Pancreas (tissue), 10 donors: ENCODE measurements around the gene MDM1. TPM values are rescaled to one million over a fixed set of nuclear protein-coding genes. Genes with fewer than 3 reads are reported as not detected.

ENCODE experiments used
- ATAC-seq, 4 donors: fragments of 200-7000 bp; cut with Tn5 transposase; one replicate each; pipeline versions ENCODE4 v1.8.0 to v1.9.1; 2020; ENCODE audit warnings: mild to moderate bottlenecking in 4 of 4, moderate library complexity in 4 of 4
- DNase-seq, 6 donors: peaks; one replicate each; pipeline ENCODE4 v3.0.0-alpha.2; 2020
- FAIRE-seq: peaks from 2 replicates; lab custom pipeline; 2012; peaks lifted over from hg19 to GRCh38; lab: Jason Lieb, UNC
- H3K27ac ChIP-seq, 4 donors: fragments of 200-600 bp; sonication (generic); 1 replicate in 3 of 4; 2 replicates in 1 of 4; pipeline versions ENCODE4 v1.5.0 to v1.8.0; 2020
- H3K27me3 ChIP-seq, 4 donors: fragments of 200-600 bp; one replicate each; pipeline ENCODE4 v1.8.0; 2021
- H3K36me3 ChIP-seq, 3 donors: fragments of 200-600 bp; sonication (generic) in 1 of 3; one replicate each; pipeline versions ENCODE4 v1.5.0 to v1.8.0; 2020 to 2021
- H3K4me1 ChIP-seq, 3 donors: fragments of 200-600 bp; one replicate each; pipeline ENCODE4 v1.8.0; 2021
- H3K4me3 ChIP-seq, 4 donors: fragments of 200-600 bp; sonication (generic) in 2 of 4; one replicate each; pipeline versions ENCODE4 v1.5.0 to v1.8.0; 2020 to 2021
- H3K9me3 ChIP-seq, 4 donors: fragments of 200-600 bp; one replicate each; pipeline ENCODE4 v1.8.0; 2021
- CTCF ChIP-seq, 4 donors: fragments of 200-600 bp; sonication (generic) in 3 of 4; IDR thresholded peaks; one replicate each; pipeline versions ENCODE4 v1.5.0 to v1.8.0; 2021; ENCODE audit warnings: antibody characterized with exemption in 4 of 4
- WGBS, 2 donors: extraction: QIAGEN DNeasy Blood & Tissue Kit; methylation state at CpG; one replicate each; pipeline ENCODE4 v1.1.7; 2013; 5-methylcytosine and 5-hydroxymethylcytosine counted together
- intact Hi-C, 3 donors: fragments of 100-400 bp; cut with DNase I; formaldehyde crosslinking; loops; one replicate each; pipeline versions ENCODE4 v1.11.1 to v1.14.2; 2022
- polyA plus RNA-seq, 2 donors: library from polyadenylated mRNA; stranded (reverse); fragments of 200-250 nt; gene quantifications; one replicate each; pipeline ENCODE4 v1.2.3, GENCODE V29; 2013
- total RNA-seq, 6 donors: library from RNA; stranded (reverse); fragmentation: NEBNext Ultra II Directional in 4 of 6; extraction: Animal tissue kit (Norgen Biotek cat#: 25700) in 4 of 6; gene quantifications; one replicate each; pipeline versions ENCODE4 v1.2.1 to v1.2.4, GENCODE V29; 2021 to 2023
- donor health status: healthy with polysubstance abuse.
- donor health status: DM: no; HTN: no; CAD: no; lungs with moderate emphysema.
- donor health status: DM: no; HTN: no; CAD: no.
- donor health status: control.
- donor health status: control.
- donor health status: Bipolar disorder and iron deficiency.
- donor health status: DM: yes; HTN: yes; CAD: no.
- donor health status: DM: no; HTN: no; CAD: no.
- donor health status: DM: no; HTN: no; CAD: no.
- donor health status: DM: yes; HTN: yes; CAD: no.

MDM1 gene
- total and polyA plus RNA-seq, 8 donors: 3.4 to 10.4 (median 5.2) TPM

- Histone ChIP-seq H3K27ac (no peak overlapping the region), H3K4me1 (no peaks in the 10 kb centered on the region), H3K9me3 (no peaks in the 10 kb centered on the region), H3K36me3 (no peaks in the 10 kb centered on the region), H3K27me3 (no peaks in the 10 kb centered on the region), H3K4me3 (no peak overlapping the region)
- DNase-seq (no peak), FAIRE-seq (no peak), ATAC-seq (no peak)
- TF ChIP-seq CTCF (IDR thresholded peaks at IDR 0.05): no peak
- WGBS, 2 donors: 77 to 87% methylated on average over 6 of the region's 6 CpGs
- intact Hi-C loops: no loop called here
Observed at GRCh38 chr12:68267892-68268396, 64.2 kb downstream of the MDM1 start.

- intact Hi-C loops: no loop called here
- Histone ChIP-seq H3K9me3 (no peaks in the 10 kb centered on the region), H3K4me3 (no peak overlapping the region), H3K36me3 (no peaks in the 10 kb centered on the region), H3K27me3 (no peaks in the 10 kb centered on the region), H3K27ac (no peak overlapping the region), H3K4me1 (no peaks in the 10 kb centered on the region)
- FAIRE-seq (no peak), DNase-seq (no peak), ATAC-seq (no peak)
- 86 to 88% methylated on average over 2 of the region's 2 CpGs for WGBS, 2 donors
- no peak for TF ChIP-seq CTCF (IDR thresholded peaks at IDR 0.05)
Observed at GRCh38 chr12:68264857-68265256, 67.3 kb downstream of the MDM1 start.

- TF ChIP-seq CTCF (IDR thresholded peaks at IDR 0.05): no peak
- Histone ChIP-seq H3K27ac (no peak overlapping the region), H3K4me3 (no peak overlapping the region), H3K27me3 (no peaks in the 10 kb centered on the region), H3K4me1 (no peaks in the 10 kb centered on the region), H3K36me3 (no peaks in the 10 kb centered on the region), H3K9me3 (no peaks in the 10 kb centered on the region)
- intact Hi-C loops: no loop called here
- ATAC-seq (no peak), DNase-seq (no peak), FAIRE-seq (no peak)
- WGBS, 2 donors: 86 to 94% methylated on average over 7 of the region's 7 CpGs
Observed at GRCh38 chr12:68264158-68264855, 67.9 kb downstream of the MDM1 start.

- H3K27me3 ChIP-seq: no peaks in the 10 kb centered on the region
- no peak overlapping the region for H3K27ac ChIP-seq
- TF ChIP-seq CTCF (IDR thresholded peaks at IDR 0.05): no peak
- no peaks in the 10 kb centered on the region for H3K36me3 ChIP-seq
- FAIRE-seq (no peak), ATAC-seq (no peak), DNase-seq (no peak)
- intact Hi-C loops: no loop called here
- H3K4me3 ChIP-seq: no peak overlapping the region
- H3K9me3 ChIP-seq: no peaks in the 10 kb centered on the region
- WGBS, 2 donors: 69 to 92% methylated on average over 1 of the region's 1 CpG
- H3K4me1 ChIP-seq: no peaks in the 10 kb centered on the region
Observed at GRCh38 chr12:68263366-68263765, 68.8 kb downstream of the MDM1 start.

- H3K9me3 ChIP-seq: no peaks in the 10 kb centered on the region
- no peak overlapping the region for H3K27ac ChIP-seq
- FAIRE-seq (no peak), DNase-seq (no peak), ATAC-seq (no peak)
- intact Hi-C loops: no loop called here
- no peak overlapping the region for H3K4me3 ChIP-seq
- TF ChIP-seq CTCF (IDR thresholded peaks at IDR 0.05): no peak
- no peaks in the 10 kb centered on the region for H3K27me3 ChIP-seq
- H3K36me3 ChIP-seq: no peaks in the 10 kb centered on the region
- no peaks in the 10 kb centered on the region for H3K4me1 ChIP-seq
Observed at GRCh38 chr12:68261896-68262295, 70.3 kb downstream of the MDM1 start.
